Cardiac muscle cell (in vitro differentiated cells and primary cell): Measurements from ENCODE around the gene RNU5D-1. TPM values are rescaled to one million over a fixed set of nuclear protein-coding genes. Genes with fewer than 3 reads are reported as not detected.
"Not testable (repeated sequence)": the region's sequence is repeated elsewhere in the genome, so short reads cannot be mapped to it uniquely, and the experiment has no call there.

Experiments
- DNase-seq, 2 donors: peaks; one replicate each; pipeline versions ENCODE4 v3.0.0 to v3.0.0-alpha.2; 2010 to 2017; ENCODE audit warnings: low read depth in 1 of 2, low spot score in 1 of 2
- H3K27ac ChIP-seq: fragments of 200-600 bp; sonication (generic); 2 replicates; pipeline ENCODE4 v1.5.1; 2016
- H3K27me3 ChIP-seq: fragments of 200-600 bp; sonication (generic); 2 replicates; pipeline ENCODE4 v1.6.0; 2016; ENCODE audit warnings: control low read depth
- H3K36me3 ChIP-seq: fragments of 200-600 bp; sonication (generic); 2 replicates; pipeline ENCODE4 v1.5.1; 2016; ENCODE audit warnings: control low read depth
- H3K4me1 ChIP-seq: fragments of 200-600 bp; sonication (generic); 2 replicates; pipeline ENCODE4 v1.8.1; 2017; ENCODE audit warnings: low read depth, mild to moderate bottlenecking, mixed run types
- H3K4me3 ChIP-seq: fragments of 200-600 bp; sonication (generic); 2 replicates; pipeline ENCODE4 v1.5.1; 2016; ENCODE audit warnings: mild to moderate bottlenecking
- H3K9me3 ChIP-seq: fragments of 200-600 bp; sonication (generic); 2 replicates; pipeline ENCODE4 v1.5.1; 2017; ENCODE audit warnings: low read depth, mild to moderate bottlenecking, control low read depth
- CTCF ChIP-seq: IDR thresholded peaks from 2 replicates; pipeline ENCODE4 v1.5.1; 2012; ENCODE audit warnings: low read depth, mild to moderate bottlenecking, low read length
- polyA plus RNA-seq: library from polyadenylated mRNA; unstranded; fragments of >200 nt; fragmentation: Nextera tagmentation; extraction: Ambion mirVana; gene quantifications from 2 replicates; pipeline ENCODE4 v1.2.1, GENCODE V29; 2016
- total RNA-seq: library from RNA; depleted of rRNA; stranded (reverse); fragments of >200 nt; gene quantifications from 2 replicates; pipeline ENCODE4 v1.2.3, GENCODE V29; 2016

The RNU5D-1 gene
- total and polyA plus RNA-seq, 2 experiments from 2014 or later: not detected

- Histone ChIP-seq H3K9me3 (no peaks in the 10 kb centered on the region), H3K27me3 (no peaks in the 10 kb centered on the region), H3K27ac (peak overlapping the region; percentile 97), H3K4me3 (peak overlapping the region; percentile 87), H3K4me1 (peaks cover 18% of the 10 kb centered on the region), H3K36me3 (peaks cover 28% of the 10 kb centered on the region)
- TF ChIP-seq CTCF: no peak
- no peak for DNase-seq
Observed at GRCh38 chr1:44776730-44777068, 45.7 kb upstream of the RNU5D-1 start.

DNA sequence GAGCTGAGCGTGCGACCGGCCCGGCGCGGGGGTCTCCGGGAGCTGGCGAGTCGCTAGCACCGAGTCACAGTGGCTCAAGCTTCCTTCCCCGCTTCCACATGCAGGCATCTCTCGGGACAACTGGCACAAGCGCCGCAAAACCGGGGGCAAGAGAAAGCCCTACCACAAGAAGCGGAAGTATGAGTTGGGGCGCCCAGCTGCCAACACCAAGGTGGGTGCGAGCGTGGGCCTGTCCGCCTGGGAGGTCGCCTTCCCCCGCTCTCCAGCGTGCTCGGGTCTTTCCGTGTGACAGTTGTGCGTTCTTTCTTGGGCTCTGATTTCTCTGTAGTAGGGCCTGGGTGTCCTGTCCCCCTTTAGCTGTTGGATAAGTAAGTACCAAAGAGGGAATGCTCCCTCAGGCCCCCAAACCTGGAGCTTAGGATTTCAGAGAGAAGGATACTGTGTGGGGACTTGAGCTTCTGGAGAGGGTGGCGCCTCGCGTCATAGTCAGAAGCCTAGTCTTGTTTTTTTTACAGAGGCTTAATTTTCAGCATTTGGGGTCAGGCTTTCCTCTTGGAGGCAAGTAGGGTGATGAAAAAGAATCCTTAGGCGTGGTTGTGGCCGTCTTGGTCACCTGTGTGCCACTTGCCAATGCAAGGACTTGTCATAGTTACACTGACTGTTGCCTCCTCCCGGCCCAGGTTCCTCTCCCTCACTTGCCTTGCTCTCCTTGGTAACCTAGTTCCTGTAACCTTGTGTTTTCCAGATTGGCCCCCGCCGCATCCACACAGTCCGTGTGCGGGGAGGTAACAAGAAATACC lies 45.2 kb upstream of the RNU5D-1 start:
- Histone ChIP-seq H3K4me1 (peaks cover 18% of the 10 kb centered on the region), H3K9me3 (no peaks in the 10 kb centered on the region), H3K36me3 (peaks cover 28% of the 10 kb centered on the region), H3K4me3 (peak overlapping the region; percentile 87), H3K27me3 (no peaks in the 10 kb centered on the region), H3K27ac (peak overlapping the region; percentile 97)
- DNase-seq: peak; percentile 15 to 19
- TF ChIP-seq CTCF: no peak

GRCh38 chr1:44775078-44775929 lies 44.3 kb upstream of the RNU5D-1 start, which contains the start of gene RPS8:
TSS of gene RPS8 (plus strand) at chr1:44775540. CDS start at chr1:44775597, 57 bp downstream.
- no peaks in the 10 kb centered on the region for H3K9me3 ChIP-seq
- H3K4me3 ChIP-seq: peak within 1 kb of the TSS; percentile 87
- H3K4me1 ChIP-seq: peaks cover 18% of the 10 kb centered on the region
- no peak for TF ChIP-seq CTCF
- H3K27me3 ChIP-seq: no peaks in the 10 kb centered on the region
- H3K36me3 ChIP-seq: peaks cover 28% of the 10 kb centered on the region
- peak within 1 kb of the TSS; percentile 97 for H3K27ac ChIP-seq
- peak; percentile 96 to 97 for DNase-seq

GRCh38 chr1:44766421-44766820 lies 35.5 kb upstream of the RNU5D-1 start:
- not testable (repeated sequence) for H3K9me3 ChIP-seq, H3K27ac ChIP-seq, DNase-seq, H3K4me1 ChIP-seq, H3K27me3 ChIP-seq, H3K36me3 ChIP-seq, H3K4me3 ChIP-seq

DNA sequence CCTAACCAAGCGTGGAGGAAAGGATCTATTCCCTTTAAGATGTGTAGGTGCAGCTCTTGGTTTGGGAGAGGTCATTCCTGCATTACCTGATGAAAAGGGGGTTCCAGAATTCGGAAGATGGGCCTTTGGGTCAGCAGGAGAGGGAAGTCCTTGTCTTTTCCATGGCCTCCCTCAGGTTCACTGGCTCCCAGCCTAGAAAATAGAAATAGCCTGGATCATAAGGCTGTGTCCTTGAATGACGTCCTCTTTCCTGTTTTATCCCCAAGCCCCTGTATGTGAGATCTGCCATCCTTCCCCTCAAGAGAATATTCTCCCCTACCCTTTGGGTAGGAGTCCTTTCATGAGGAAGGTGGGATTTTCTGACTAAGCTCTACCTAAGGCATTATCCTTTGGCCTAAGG lies 29.9 kb upstream of the RNU5D-1 start:
- Histone ChIP-seq H3K4me3 (no peak overlapping the region), H3K9me3 (no peaks in the 10 kb centered on the region), H3K27me3 (no peaks in the 10 kb centered on the region), H3K4me1 (no peaks in the 10 kb centered on the region), H3K27ac (no peak overlapping the region), H3K36me3 (peaks cover 8% of the 10 kb centered on the region)
- no peak for DNase-seq
- TF ChIP-seq CTCF: no peak

DNA sequence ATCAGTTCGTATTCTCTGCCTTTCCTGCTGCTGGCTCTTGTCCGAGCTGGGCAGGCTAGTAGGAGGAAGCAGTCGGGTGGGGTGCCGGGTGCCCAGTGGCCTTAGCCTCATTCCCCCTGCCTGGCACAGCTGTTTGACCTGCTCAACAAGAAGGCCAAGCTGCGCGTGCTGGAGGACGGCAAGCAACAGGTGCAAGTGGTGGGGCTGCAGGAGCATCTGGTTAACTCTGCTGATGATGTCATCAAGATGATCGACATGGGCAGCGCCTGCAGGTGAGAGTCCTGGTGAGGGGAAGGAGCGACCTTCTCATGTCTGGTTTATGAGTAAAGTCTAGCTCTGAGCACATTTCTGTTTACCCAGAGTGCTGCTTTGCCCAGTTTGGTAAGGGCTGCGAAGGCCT lies 28.1 kb upstream of the RNU5D-1 start:
- Histone ChIP-seq H3K27ac (no peak overlapping the region), H3K4me1 (no peaks in the 10 kb centered on the region), H3K27me3 (no peaks in the 10 kb centered on the region), H3K4me3 (no peak overlapping the region), H3K9me3 (no peaks in the 10 kb centered on the region), H3K36me3 (peaks cover 10% of the 10 kb centered on the region)
- no peak for DNase-seq
- no peak for TF ChIP-seq CTCF
